Lower leg skin (tissue), 3 donors: ENCODE results near the gene CASP2.

Experiments
- POLR2A ChIP-seq, 2 donors: fragments of 450-650 bp; IDR thresholded peaks; one replicate each; pipeline ENCODE4 v1.6.1; 2016 to 2017; ENCODE audit warnings: antibody characterized with exemption in 2 of 2, mild to moderate bottlenecking in 1 of 2, moderate library complexity in 1 of 2
- TF ChIP-seq, protein P1 (sequence below), 3 donors: fragments of 450-650 bp; IDR thresholded peaks; one replicate each; pipeline ENCODE4 v1.5.1; 2016; ENCODE audit warnings: antibody characterized with exemption in 3 of 3, mild to moderate bottlenecking in 3 of 3, moderate library complexity in 2 of 3

DNA sequence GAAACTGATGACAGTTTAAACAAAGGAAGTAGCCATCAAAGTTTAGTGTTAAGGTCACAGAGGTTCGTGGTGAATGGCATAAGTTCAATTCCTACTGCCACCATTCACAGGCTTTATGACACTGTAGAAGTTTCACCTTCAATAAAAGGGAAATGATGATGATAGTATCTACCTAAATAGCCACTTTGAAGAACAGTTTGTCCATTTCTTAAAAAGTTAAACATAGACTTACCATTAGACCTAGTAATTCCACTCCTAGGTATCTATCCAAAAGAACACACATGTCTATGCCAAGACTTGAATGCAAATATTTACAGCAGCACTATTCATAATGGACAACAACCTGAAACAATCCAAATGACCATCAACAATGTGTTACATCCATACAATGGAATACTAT lies 43.8 kb upstream of the CASP2 start:
- TF ChIP-seq, protein P1, sequence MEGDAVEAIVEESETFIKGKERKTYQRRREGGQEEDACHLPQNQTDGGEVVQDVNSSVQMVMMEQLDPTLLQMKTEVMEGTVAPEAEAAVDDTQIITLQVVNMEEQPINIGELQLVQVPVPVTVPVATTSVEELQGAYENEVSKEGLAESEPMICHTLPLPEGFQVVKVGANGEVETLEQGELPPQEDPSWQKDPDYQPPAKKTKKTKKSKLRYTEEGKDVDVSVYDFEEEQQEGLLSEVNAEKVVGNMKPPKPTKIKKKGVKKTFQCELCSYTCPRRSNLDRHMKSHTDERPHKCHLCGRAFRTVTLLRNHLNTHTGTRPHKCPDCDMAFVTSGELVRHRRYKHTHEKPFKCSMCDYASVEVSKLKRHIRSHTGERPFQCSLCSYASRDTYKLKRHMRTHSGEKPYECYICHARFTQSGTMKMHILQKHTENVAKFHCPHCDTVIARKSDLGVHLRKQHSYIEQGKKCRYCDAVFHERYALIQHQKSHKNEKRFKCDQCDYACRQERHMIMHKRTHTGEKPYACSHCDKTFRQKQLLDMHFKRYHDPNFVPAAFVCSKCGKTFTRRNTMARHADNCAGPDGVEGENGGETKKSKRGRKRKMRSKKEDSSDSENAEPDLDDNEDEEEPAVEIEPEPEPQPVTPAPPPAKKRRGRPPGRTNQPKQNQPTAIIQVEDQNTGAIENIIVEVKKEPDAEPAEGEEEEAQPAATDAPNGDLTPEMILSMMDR (IDR thresholded peaks at IDR 0.05): no peak
- no peak for TF ChIP-seq POLR2A (IDR thresholded peaks at IDR 0.05)
